ENCODE results near the gene PTGES.

DNA sequence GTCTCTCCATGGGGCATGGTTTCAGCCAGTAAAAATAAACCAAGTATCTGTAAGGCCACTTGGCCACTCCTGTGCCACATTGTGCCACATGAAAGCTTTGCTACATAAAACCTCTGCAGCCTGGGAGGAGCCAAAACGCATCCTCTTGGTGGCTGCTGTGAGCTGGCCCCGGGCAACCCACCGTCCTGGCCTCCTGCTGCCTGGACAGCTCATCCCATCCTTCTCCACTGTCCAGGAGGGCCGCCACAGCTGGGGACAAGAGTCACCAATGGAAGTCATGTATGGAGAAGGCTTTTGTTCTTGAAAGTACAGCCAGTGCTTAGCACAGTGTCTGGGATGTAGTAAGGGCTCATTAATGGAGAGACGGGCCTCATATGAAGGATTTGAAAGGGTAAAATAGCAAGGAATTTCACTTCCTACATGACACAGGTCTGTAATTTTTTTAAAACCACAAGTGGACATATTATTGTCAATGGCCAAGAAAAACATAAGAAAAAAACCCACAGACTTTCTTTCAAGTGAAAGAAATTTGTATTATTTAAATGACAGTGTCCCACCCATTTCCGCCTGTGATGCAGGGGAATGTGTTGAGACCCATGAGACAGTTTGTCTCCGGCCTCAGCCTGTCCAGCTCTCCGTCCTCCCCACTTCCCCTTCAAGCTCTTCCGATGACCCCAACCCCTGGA is 6.6 kb downstream of the PTGES start:
- TF ChIP-seq, protein P1, sequence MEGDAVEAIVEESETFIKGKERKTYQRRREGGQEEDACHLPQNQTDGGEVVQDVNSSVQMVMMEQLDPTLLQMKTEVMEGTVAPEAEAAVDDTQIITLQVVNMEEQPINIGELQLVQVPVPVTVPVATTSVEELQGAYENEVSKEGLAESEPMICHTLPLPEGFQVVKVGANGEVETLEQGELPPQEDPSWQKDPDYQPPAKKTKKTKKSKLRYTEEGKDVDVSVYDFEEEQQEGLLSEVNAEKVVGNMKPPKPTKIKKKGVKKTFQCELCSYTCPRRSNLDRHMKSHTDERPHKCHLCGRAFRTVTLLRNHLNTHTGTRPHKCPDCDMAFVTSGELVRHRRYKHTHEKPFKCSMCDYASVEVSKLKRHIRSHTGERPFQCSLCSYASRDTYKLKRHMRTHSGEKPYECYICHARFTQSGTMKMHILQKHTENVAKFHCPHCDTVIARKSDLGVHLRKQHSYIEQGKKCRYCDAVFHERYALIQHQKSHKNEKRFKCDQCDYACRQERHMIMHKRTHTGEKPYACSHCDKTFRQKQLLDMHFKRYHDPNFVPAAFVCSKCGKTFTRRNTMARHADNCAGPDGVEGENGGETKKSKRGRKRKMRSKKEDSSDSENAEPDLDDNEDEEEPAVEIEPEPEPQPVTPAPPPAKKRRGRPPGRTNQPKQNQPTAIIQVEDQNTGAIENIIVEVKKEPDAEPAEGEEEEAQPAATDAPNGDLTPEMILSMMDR (IDR thresholded peaks at IDR 0.05; ENCODE audit: insufficient read depth, low read depth, low read length): no peak
- no peak for TF ChIP-seq EZH2 (IDR thresholded peaks at IDR 0.05; ENCODE audit: insufficient read depth, low read length)
